NCI-H510A (cell line): ENCODE data around the gene MRPL20.
"Not testable (repeated sequence)": the region's sequence is repeated elsewhere in the genome, so short reads cannot be mapped to it uniquely, and the experiment has no call there.

ENCODE experiments used
- DNase-seq: peaks from one replicate; lab custom pipeline; 2025; lab: John Stamatoyannopoulos, UW

MRPL20 gene

GRCh38 chr1:1406821-1407635 lies at the start of gene MRPL20:
Gene MRPL20, minus strand, starts transcription at chr1:1407293. Its CDS starts 76 bp downstream, at chr1:1407217.
- peak; percentile 100 for DNase-seq

GRCh38 chr1:1456683-1457255 lies 49.7 kb upstream of the MRPL20 start:
- DNase-seq = not testable (repeated sequence)

GRCh38 chr1:1455934-1456333 lies 48.8 kb upstream of the MRPL20 start:
- DNase-seq = not testable (repeated sequence)

GRCh38 chr1:1455366-1455884 lies 48.3 kb upstream of the MRPL20 start:
- no peak for DNase-seq

- DNase-seq = not testable (repeated sequence)
Observed at GRCh38 chr1:1454286-1455056, 47.4 kb upstream of the MRPL20 start.

GRCh38 chr1:1452882-1453281 lies 45.8 kb upstream of the MRPL20 start:
- no peak for DNase-seq

- not testable (repeated sequence) for DNase-seq
Observed at GRCh38 chr1:1452365-1452739, 45.3 kb upstream of the MRPL20 start.

- no peak for DNase-seq
Observed at GRCh38 chr1:1451696-1452364, 44.7 kb upstream of the MRPL20 start.

GRCh38 chr1:1450616-1451015 lies 43.5 kb upstream of the MRPL20 start:
- not testable (repeated sequence) for DNase-seq

GRCh38 chr1:1449099-1449739 lies 42.1 kb upstream of the MRPL20 start, which contains the start of gene ATAD3C:
Gene ATAD3C, plus strand, starts transcription at chr1:1449689. Its CDS starts 995 bp downstream, at chr1:1450684.
- no peak for DNase-seq

- DNase-seq = not testable (repeated sequence)
Observed at GRCh38 chr1:1446631-1447030, 39.5 kb upstream of the MRPL20 start.

GRCh38 chr1:1442069-1442770 lies 35.1 kb upstream of the MRPL20 start:
- DNase-seq = no peak

- peak; percentile 48 for DNase-seq
Observed at GRCh38 chr1:1441002-1441888, 34.2 kb upstream of the MRPL20 start.

GRCh38 chr1:1440262-1441001 lies 33.3 kb upstream of the MRPL20 start:
- no peak for DNase-seq

- no peak for DNase-seq
Observed at GRCh38 chr1:1439546-1440261, 32.6 kb upstream of the MRPL20 start.

GRCh38 chr1:1438531-1439381 lies 31.7 kb upstream of the MRPL20 start:
- no peak for DNase-seq

GRCh38 chr1:1437904-1438376 lies 30.8 kb upstream of the MRPL20 start:
- no peak for DNase-seq
